LNCaP clone FGC (cell line): ENCODE data around the gene ARHGAP24.
"Not testable (repeated sequence)": the region's sequence is repeated elsewhere in the genome, so short reads cannot be mapped to it uniquely, and the experiment has no call there.

Experiments
- DNase-seq: peaks from one replicate; pipeline ENCODE4 v3.0.0-alpha.2; 2011; ENCODE audit warnings: low read depth
- H3K4me3 ChIP-seq: 2 replicates; pipeline ENCODE4 v1.5.1; 2011; ENCODE audit warnings: mild to moderate bottlenecking, low read depth, low read length, control low read depth
- CTCF ChIP-seq: IDR thresholded peaks from 2 replicates; pipeline ENCODE4 v1.5.1; 2012; ENCODE audit warnings: mild to moderate bottlenecking; ENCODE audit not compliant: control insufficient read depth, insufficient read depth; ENCODE audit errors: extremely low read depth

ARHGAP24 gene

DNA sequence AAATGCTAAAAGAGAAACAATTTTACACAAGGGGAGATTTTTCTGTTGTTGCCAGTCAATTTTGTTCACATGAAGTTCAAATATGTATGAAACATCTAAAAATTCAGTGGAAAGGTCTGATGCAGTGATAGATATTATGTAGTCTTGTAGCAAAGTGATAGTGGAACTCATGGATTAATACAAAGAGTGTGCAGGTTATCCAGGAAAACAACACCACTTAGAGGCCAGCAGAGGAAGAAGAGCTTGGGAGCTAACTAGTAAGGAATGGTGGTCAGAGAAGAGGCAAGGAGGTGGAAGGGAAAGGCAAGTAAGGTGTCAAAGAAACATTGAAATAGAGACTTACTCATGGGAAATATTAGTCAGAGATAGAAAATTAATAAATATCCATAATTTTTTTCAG is 489.3 kb downstream of the ARHGAP24 start:
- no peak overlapping the region for H3K4me3 ChIP-seq
- DNase-seq: no peak
- peak; percentile 39 for TF ChIP-seq CTCF

- H3K4me3 ChIP-seq: not testable (repeated sequence)
Observed at GRCh38 chr4:85965017-85965416, 490.1 kb downstream of the ARHGAP24 start.

DNA sequence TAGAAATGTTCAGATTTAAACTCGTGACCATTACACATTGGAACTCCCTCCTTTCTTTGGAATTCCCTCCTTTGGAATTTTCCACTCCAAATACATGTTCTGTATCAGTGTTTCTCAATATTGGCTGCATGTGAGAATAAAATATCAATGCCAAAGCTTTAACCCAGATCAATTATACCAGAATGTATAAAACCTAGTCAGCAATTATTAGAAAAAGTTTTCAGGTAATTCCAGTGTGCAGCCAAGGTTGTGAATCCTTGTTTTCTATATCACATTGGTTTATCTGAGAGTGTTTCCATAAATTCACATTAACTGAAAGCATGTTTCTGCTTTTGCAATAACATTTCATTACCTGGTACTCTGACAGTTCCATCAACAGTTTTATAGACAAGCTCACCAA is 490.6 kb downstream of the ARHGAP24 start:
- no peak for DNase-seq
- H3K4me3 ChIP-seq: no peak overlapping the region
- no peak for TF ChIP-seq CTCF

More at GRCh38 chr4:85965017-85965416, 490.1 kb downstream of the ARHGAP24 start:
- DNase-seq: not testable (repeated sequence)

DNA sequence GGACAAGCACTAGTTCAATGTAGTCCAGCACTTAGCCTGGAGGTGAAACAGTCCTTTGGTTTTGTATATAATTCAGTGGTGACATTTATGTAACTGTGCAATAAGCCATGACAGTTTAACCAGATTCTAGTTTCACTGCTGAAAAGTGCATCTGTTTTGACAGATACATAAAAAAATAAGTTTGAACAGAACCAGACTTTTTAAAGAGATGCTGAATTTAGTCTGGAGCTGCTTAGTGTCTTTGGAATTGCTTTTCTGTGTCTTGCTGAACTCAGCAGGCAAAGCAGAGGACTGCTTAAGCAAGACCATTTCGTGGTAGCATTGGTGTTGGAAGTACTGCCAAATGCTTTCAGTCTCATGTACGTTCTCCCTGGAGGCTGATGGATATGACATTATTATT is 491.4 kb downstream of the ARHGAP24 start:
- H3K4me3 ChIP-seq: no peak overlapping the region
- DNase-seq: no peak
- no peak for TF ChIP-seq CTCF

- no peak for TF ChIP-seq CTCF
- no peak overlapping the region for H3K4me3 ChIP-seq
- DNase-seq: no peak
Observed at GRCh38 chr4:85967872-85968271, 492.9 kb downstream of the ARHGAP24 start.

DNA sequence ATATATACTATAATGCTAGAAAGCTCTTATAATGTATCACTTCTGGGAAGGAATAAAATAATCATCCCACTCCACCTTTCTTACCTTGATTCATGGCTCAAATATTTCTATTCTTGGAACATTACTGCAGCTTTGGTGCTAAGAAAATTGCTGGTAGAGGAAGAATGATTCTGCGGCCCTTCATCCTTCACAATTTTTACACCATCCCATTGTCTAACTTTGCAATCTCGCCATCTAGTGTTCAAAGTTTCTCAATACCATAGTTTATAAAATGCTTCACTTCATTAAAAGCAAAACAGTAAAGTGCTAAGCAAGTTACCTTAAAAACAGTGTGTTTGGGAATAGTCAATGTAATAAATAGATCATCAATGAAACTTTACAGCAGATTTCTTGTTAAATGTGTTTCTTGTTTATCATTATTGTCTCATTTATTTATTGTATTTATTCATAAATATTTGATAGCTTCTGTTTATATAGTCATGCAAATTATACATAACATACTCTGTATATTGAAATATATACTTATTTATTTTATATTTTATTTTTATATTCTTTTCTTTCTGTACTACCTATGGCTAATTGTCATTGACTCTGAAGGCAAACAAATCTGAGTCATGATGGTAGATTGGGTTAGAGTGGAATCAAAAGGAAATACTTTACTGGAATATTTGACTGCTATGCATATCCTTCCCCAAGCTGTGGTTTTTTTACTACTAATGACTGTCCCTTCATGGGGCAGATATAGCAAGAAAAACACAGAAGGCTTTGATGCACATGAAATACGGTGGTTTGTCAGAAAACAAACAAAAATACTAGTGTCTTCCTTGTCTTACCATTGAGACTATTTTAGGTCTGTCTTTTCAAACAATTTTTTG is 494.2 kb downstream of the ARHGAP24 start:
- H3K4me3 ChIP-seq: no peak overlapping the region
- TF ChIP-seq CTCF: peak; percentile 54
- no peak for DNase-seq

GRCh38 chr4:85970535-85970934 is 495.6 kb downstream of the ARHGAP24 start:
- DNase-seq: no peak
- TF ChIP-seq CTCF: no peak
- H3K4me3 ChIP-seq: no peak overlapping the region
